Coronary artery (tissue), 2 donors: ENCODE data around the gene CCN5.

Experiments used
- DNase-seq: peaks from one replicate; pipeline ENCODE4 v3.0.0-alpha.2; 2017; ENCODE audit warnings: low spot score
- H3K27ac ChIP-seq, 2 donors: fragments of 200-600 bp; sonication (generic); one replicate each; pipeline ENCODE4 v1.5.1; 2016 to 2019
- H3K4me3 ChIP-seq: fragments of 200-600 bp; sonication (generic); 2 replicates; pipeline ENCODE4 v1.5.1; 2016; ENCODE audit warnings: mild to moderate bottlenecking, moderate library complexity
- CTCF ChIP-seq: fragments of 200-600 bp; sonication (generic); IDR thresholded peaks from one replicate; pipeline ENCODE4 v1.5.1; 2019; ENCODE audit warnings: antibody characterized with exemption

Gene CCN5

GRCh38 chr20:44717986-44718385 lies 2.8 kb downstream of the CCN5 start:
- H3K27ac ChIP-seq = peak overlapping the region; percentile 97
- peak; percentile 70 for DNase-seq
- TF ChIP-seq CTCF = no peak
- peak overlapping the region; percentile 47 for H3K4me3 ChIP-seq

- Histone ChIP-seq H3K4me3 (peak overlapping the region; percentile 47), H3K27ac (peak overlapping the region; percentile 97)
- no peak for TF ChIP-seq CTCF
- no peak for DNase-seq
These were observed 4.7 kb downstream of the CCN5 start for GRCh38 chr20:44719841-44720240.

GRCh38 chr20:44720621-44720996 lies 5.4 kb downstream of the CCN5 start:
- H3K4me3 ChIP-seq = peak overlapping the region; percentile 47
- TF ChIP-seq CTCF = no peak
- peak; percentile 91 for DNase-seq
- H3K27ac ChIP-seq = peak overlapping the region; percentile 97

DNA sequence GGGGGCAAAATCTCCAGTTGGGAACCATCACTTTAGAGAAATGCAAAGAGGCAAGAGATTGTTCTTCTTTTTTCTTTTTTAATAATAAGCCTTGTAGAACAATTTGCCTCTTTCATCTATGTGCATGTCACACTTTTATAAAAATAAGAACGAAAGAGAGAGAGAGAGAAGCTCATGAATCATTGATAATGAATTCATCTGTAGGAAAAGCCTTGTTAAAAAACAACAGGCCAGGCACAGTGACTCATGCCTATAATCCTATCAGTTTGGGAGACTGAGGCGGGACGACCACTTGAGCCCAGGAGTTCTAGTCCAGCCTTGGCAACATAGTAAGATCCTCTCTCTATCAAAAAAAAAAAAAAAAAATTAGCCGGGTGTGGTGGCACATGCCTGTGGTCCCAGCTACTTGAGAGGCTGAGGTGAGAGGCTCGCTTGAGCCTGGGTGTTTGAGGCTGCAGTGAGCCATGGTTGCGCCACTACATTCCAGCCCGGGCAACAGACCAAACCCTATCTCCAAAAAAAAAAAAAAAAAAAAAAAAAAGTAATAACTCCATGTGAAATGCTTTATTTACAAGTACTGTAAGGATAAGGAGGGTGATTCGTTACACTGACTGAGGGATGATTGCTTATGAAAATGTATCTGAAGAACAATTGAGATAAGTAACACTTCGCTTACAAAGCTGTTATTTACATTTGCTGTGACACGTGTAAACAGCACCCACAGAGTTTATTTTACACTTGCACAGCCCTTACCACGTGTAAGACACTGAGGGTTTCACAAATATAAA lies 6.0 kb downstream of the CCN5 start:
- TF ChIP-seq CTCF = no peak
- no peak for DNase-seq
- Histone ChIP-seq H3K27ac (peak overlapping the region; percentile 97), H3K4me3 (peak overlapping the region; percentile 47)

- Histone ChIP-seq H3K27ac (peak overlapping the region; percentile 75 to 86), H3K4me3 (no peak overlapping the region)
- no peak for DNase-seq
- no peak for TF ChIP-seq CTCF
These were observed 6.6 kb downstream of the CCN5 start for GRCh38 chr20:44721785-44722054.

GRCh38 chr20:44722990-44723389 lies 7.8 kb downstream of the CCN5 start:
- Histone ChIP-seq H3K27ac (peak overlapping the region; percentile 11 to 44), H3K4me3 (no peak overlapping the region)
- DNase-seq = no peak
- no peak for TF ChIP-seq CTCF

- no peak for TF ChIP-seq CTCF
- no peak for DNase-seq
- Histone ChIP-seq H3K27ac (peak overlapping the region in 1 of 2 donors; percentile 44), H3K4me3 (no peak overlapping the region)
These were observed 8.2 kb downstream of the CCN5 start for GRCh38 chr20:44723391-44723790.
